Ovary (tissue), 3 donors: ENCODE results near the gene ROBO2.

Experiments
- CTCF ChIP-seq, 3 donors: fragments of 450-650 bp in 2 of 3; fragments of 200-600 bp in 1 of 3; IDR thresholded peaks; one replicate each; pipeline versions ENCODE4 v1.5.1 to v1.8.0; 2016 to 2022; ENCODE audit warnings: antibody characterized with exemption in 3 of 3, mild to moderate bottlenecking in 1 of 3
- EP300 ChIP-seq: sonication (generic); formaldehyde crosslinking; IDR thresholded peaks from one replicate; pipeline ENCODE4 v1.6.1; 2017; ENCODE audit warnings: antibody characterized with exemption
- donor health status: DM: no; HTN: no; CAD: no.

GRCh38 chr3:77460326-77460725, 420.4 kb downstream of the ROBO2 start:
- TF ChIP-seq CTCF (IDR thresholded peaks at IDR 0.05): no peak
- no peak for TF ChIP-seq EP300
